Ureter (tissue), 1 donor: ENCODE results near the gene HDAC4. TPM values are rescaled to one million over a fixed set of nuclear protein-coding genes. Genes with fewer than 3 reads are reported as not detected.
A peak's percentile ranks its signal among the peaks of the same experiment; 100 is the strongest.

Experiments used
- DNase-seq: peaks from one replicate; pipeline ENCODE4 v3.0.0-alpha.2; 2020; ENCODE audit warnings: low spot score
- total RNA-seq: library from RNA; stranded (reverse); gene quantifications from one replicate; pipeline ENCODE4 v1.2.4, GENCODE V29; 2023
- donor health status: DM: yes; HTN: yes; CAD: no.

HDAC4 gene
- total RNA-seq, 1 donor from 2014 or later: 86.9 TPM

- DNase-seq: peak; percentile 52
These were observed 92.0 kb downstream of the HDAC4 start for GRCh38 chr2:239308661-239309397.

GRCh38 chr2:239307921-239308613 lies 92.8 kb downstream of the HDAC4 start:
- no peak for DNase-seq

GRCh38 chr2:239307221-239307569 lies 93.6 kb downstream of the HDAC4 start:
- no peak for DNase-seq

- no peak for DNase-seq
These were observed 94.3 kb downstream of the HDAC4 start for GRCh38 chr2:239306274-239307220.

GRCh38 chr2:239305771-239306170 lies 95.0 kb downstream of the HDAC4 start:
- no peak for DNase-seq

- no peak for DNase-seq
These were observed 95.6 kb downstream of the HDAC4 start for GRCh38 chr2:239305222-239305575.

- no peak for DNase-seq
These were observed 96.1 kb downstream of the HDAC4 start for GRCh38 chr2:239304533-239305221.

GRCh38 chr2:239303711-239304532 lies 96.9 kb downstream of the HDAC4 start:
- no peak for DNase-seq

GRCh38 chr2:239302808-239303557 lies 97.8 kb downstream of the HDAC4 start:
- no peak for DNase-seq

GRCh38 chr2:239302083-239302807 lies 98.6 kb downstream of the HDAC4 start:
- DNase-seq: no peak

- DNase-seq: no peak
These were observed 99.7 kb downstream of the HDAC4 start for GRCh38 chr2:239300871-239301735.

- DNase-seq: no peak
These were observed 100.6 kb downstream of the HDAC4 start for GRCh38 chr2:239300242-239300641.

- no peak for DNase-seq
These were observed 101.4 kb downstream of the HDAC4 start for GRCh38 chr2:239299218-239299939.

GRCh38 chr2:239298116-239298804 lies 102.6 kb downstream of the HDAC4 start:
- no peak for DNase-seq

- no peak for DNase-seq
These were observed 103.4 kb downstream of the HDAC4 start for GRCh38 chr2:239297142-239298004.
